Measurements from ENCODE around the gene QRICH1. TPM values are rescaled to one million over a fixed set of nuclear protein-coding genes. Genes with fewer than 3 reads are reported as not detected.

The QRICH1 gene
- total RNA-seq, 1 donor from 2014 or later, result 136 TPM

DNA sequence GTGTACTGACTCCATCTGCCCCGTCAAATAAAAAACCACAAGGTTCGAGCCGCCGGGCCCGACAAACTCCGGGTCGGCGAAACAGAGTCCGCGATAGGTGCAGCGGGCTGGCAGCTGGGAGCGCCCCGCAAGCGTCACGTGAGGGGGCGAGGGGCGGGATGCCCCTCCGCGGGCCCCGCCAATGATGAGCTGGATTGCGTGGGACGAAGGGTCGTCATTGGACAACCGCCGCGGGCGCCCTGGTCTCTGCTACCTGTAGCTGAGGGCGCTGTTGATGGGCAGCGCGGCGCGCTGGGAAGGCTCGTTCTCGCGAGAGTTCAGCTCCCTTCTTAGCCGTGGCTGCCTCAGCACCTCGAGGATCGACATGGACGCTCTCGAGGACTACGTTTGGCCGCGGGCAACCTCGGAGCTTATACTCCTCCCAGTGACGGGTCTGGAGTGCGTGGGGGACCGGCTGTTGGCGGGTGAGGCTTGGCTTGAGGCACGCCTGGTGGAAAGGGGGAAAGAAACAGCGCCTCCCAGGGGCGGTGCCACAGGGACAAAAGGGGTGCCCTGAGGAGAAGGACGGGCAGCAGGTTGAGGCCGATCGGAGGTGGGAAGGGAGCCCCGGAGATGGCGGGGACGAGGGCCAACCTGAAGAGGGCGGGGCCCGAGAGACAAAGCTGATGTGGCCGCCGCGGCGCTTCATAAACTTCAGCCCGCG lies 86.7 kb downstream of the QRICH1 start, which contains the start of gene WDR6:
WDR6 (plus strand) TSS at position 324 of the 703 bp plus-strand sequence; CDS start at position 365, 41 bp downstream.
- peak within 1 kb of the TSS; percentile 95 for H3K27ac Mint-ChIP-seq (ENCODE audit: unreplicated experiment)
- TF ChIP-seq, protein P1, sequence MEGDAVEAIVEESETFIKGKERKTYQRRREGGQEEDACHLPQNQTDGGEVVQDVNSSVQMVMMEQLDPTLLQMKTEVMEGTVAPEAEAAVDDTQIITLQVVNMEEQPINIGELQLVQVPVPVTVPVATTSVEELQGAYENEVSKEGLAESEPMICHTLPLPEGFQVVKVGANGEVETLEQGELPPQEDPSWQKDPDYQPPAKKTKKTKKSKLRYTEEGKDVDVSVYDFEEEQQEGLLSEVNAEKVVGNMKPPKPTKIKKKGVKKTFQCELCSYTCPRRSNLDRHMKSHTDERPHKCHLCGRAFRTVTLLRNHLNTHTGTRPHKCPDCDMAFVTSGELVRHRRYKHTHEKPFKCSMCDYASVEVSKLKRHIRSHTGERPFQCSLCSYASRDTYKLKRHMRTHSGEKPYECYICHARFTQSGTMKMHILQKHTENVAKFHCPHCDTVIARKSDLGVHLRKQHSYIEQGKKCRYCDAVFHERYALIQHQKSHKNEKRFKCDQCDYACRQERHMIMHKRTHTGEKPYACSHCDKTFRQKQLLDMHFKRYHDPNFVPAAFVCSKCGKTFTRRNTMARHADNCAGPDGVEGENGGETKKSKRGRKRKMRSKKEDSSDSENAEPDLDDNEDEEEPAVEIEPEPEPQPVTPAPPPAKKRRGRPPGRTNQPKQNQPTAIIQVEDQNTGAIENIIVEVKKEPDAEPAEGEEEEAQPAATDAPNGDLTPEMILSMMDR (IDR thresholded peaks at IDR 0.05; ENCODE audit: unreplicated experiment), result peak; percentile 38
- peaks cover 11% of the 10 kb centered on the region for H3K36me3 Mint-ChIP-seq (ENCODE audit: low read depth, unreplicated experiment)
- H3K4me1 Mint-ChIP-seq (ENCODE audit: unreplicated experiment), result peaks cover 15% of the 10 kb centered on the region
- peak; percentile 94 for DNase-seq (ENCODE audit: low spot score)
- H3K27me3 Mint-ChIP-seq (ENCODE audit: unreplicated experiment), result peaks cover 8% of the 10 kb centered on the region
- H3K9me3 Mint-ChIP-seq (ENCODE audit: unreplicated experiment), result no peaks in the 10 kb centered on the region
- peak within 1 kb of the TSS; percentile 98 for H3K4me3 Mint-ChIP-seq (ENCODE audit: unreplicated experiment)

DNA sequence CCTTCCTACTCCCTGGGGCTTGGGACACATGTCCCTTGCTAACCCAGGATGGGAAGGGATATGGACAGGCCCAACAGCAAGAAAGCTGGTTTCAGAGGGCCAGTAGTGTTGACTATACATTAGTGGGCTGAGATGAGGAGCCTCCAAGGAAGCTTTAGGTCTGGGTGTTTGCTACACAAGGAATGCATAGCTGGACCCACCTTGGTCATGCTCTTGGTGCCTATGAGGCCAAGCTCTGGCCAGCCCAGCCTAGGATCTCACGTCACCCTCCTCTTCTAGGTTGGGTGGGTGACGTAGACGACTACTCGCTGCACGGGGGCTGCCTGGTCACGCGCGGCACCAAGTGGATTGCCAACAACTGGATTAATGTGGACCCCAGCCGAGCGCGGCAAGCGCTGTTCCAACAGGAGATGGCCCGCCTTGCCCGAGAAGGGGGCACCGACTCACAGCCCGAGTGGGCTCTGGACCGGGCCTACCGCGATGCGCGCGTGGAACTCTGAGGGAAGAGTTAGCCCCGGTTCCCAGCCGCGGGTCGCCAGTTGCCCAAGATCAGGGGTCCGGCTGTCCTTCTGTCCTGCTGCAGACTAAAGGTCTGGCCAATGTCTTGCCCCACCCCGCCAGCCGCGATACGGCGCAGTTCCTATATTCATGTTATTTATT lies 87.3 kb downstream of the QRICH1 start:
- TF ChIP-seq, protein P1 (IDR thresholded peaks at IDR 0.05; ENCODE audit: unreplicated experiment), result no peak
- Mint-ChIP-seq H3K4me1 (ENCODE audit: unreplicated experiment) (peaks cover 15% of the 10 kb centered on the region), H3K4me3 (ENCODE audit: unreplicated experiment) (peak overlapping the region; percentile 98), H3K36me3 (ENCODE audit: low read depth, unreplicated experiment) (peaks cover 8% of the 10 kb centered on the region), H3K27me3 (ENCODE audit: unreplicated experiment) (peaks cover 7% of the 10 kb centered on the region), H3K9me3 (ENCODE audit: unreplicated experiment) (no peaks in the 10 kb centered on the region), H3K27ac (ENCODE audit: unreplicated experiment) (peak overlapping the region; percentile 72)
- DNase-seq (ENCODE audit: low spot score), result no peak

DNA sequence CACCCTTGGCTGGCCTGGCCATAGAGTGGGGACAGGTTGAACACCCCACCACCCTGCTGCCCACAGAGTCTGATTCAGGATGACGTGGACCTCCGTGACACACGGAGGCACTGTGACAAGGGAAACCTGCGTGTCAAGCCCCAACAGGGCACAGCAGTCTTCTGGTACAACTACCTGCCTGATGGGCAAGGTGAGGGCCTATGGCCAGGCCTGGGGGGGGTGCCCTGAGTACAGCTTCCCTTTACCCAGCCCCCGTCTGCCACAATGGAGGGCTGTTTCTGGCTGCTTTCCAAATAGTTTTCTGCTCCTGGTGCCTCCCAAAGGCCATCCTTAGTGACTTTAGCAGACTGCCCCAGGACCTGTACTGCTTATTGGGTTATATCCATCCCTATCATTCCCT lies 87.9 kb downstream of the QRICH1 start:
- Mint-ChIP-seq H3K36me3 (ENCODE audit: low read depth, unreplicated experiment) (peaks cover 4% of the 10 kb centered on the region), H3K9me3 (ENCODE audit: unreplicated experiment) (no peaks in the 10 kb centered on the region), H3K27ac (ENCODE audit: unreplicated experiment) (no peak overlapping the region), H3K27me3 (ENCODE audit: unreplicated experiment) (peaks cover 7% of the 10 kb centered on the region), H3K4me3 (ENCODE audit: unreplicated experiment) (peak overlapping the region; percentile 98), H3K4me1 (ENCODE audit: unreplicated experiment) (peaks cover 15% of the 10 kb centered on the region)
- DNase-seq (ENCODE audit: low spot score), result no peak
- TF ChIP-seq, protein P1 (IDR thresholded peaks at IDR 0.05; ENCODE audit: unreplicated experiment), result no peak

DNA sequence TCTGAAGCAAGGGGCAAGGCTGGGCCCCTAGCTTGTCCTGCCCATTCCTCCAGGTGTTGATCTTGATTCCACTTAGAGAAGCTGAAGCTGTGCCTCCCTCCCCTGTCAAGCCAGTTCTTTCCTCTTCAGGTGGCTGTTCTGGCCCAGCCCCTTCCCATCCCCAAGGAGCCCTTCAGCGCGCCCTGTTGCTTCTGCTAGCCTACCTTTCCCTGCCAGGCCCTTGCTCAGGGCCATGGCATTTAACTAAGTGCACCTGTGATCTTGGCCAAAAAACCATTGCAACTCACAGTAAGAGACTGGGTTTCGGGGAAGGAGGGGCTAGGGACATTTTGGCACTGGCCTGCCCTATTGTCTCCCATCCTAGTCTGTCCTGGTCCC lies 88.6 kb downstream of the QRICH1 start:
- H3K4me3 Mint-ChIP-seq (ENCODE audit: unreplicated experiment), result no peak overlapping the region
- H3K9me3 Mint-ChIP-seq (ENCODE audit: unreplicated experiment), result no peaks in the 10 kb centered on the region
- peaks cover 8% of the 10 kb centered on the region for H3K27me3 Mint-ChIP-seq (ENCODE audit: unreplicated experiment)
- peaks cover 15% of the 10 kb centered on the region for H3K4me1 Mint-ChIP-seq (ENCODE audit: unreplicated experiment)
- no peak overlapping the region for H3K27ac Mint-ChIP-seq (ENCODE audit: unreplicated experiment)
- H3K36me3 Mint-ChIP-seq (ENCODE audit: low read depth, unreplicated experiment), result peaks cover 4% of the 10 kb centered on the region
- TF ChIP-seq, protein P1 (IDR thresholded peaks at IDR 0.05; ENCODE audit: unreplicated experiment), result no peak
- DNase-seq (ENCODE audit: low spot score), result no peak
